ENCODE results near the gene DLGAP1. TPM values are rescaled to one million over a fixed set of nuclear protein-coding genes. Genes with fewer than 3 reads are reported as not detected.

Gene DLGAP1
- total and polyA plus RNA-seq, 2 experiments from 2014 or later, result 17.0 to 48.5 TPM

- no peak for TF ChIP-seq POLR2AphosphoS5 (IDR thresholded peaks at IDR 0.05; ENCODE audit: low read depth)
- TF ChIP-seq, protein P1, sequence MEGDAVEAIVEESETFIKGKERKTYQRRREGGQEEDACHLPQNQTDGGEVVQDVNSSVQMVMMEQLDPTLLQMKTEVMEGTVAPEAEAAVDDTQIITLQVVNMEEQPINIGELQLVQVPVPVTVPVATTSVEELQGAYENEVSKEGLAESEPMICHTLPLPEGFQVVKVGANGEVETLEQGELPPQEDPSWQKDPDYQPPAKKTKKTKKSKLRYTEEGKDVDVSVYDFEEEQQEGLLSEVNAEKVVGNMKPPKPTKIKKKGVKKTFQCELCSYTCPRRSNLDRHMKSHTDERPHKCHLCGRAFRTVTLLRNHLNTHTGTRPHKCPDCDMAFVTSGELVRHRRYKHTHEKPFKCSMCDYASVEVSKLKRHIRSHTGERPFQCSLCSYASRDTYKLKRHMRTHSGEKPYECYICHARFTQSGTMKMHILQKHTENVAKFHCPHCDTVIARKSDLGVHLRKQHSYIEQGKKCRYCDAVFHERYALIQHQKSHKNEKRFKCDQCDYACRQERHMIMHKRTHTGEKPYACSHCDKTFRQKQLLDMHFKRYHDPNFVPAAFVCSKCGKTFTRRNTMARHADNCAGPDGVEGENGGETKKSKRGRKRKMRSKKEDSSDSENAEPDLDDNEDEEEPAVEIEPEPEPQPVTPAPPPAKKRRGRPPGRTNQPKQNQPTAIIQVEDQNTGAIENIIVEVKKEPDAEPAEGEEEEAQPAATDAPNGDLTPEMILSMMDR (conservative IDR thresholded peaks at IDR 0.05; ENCODE audit: low read depth in 2 of 2), result no peak
- TF ChIP-seq, protein P2, sequence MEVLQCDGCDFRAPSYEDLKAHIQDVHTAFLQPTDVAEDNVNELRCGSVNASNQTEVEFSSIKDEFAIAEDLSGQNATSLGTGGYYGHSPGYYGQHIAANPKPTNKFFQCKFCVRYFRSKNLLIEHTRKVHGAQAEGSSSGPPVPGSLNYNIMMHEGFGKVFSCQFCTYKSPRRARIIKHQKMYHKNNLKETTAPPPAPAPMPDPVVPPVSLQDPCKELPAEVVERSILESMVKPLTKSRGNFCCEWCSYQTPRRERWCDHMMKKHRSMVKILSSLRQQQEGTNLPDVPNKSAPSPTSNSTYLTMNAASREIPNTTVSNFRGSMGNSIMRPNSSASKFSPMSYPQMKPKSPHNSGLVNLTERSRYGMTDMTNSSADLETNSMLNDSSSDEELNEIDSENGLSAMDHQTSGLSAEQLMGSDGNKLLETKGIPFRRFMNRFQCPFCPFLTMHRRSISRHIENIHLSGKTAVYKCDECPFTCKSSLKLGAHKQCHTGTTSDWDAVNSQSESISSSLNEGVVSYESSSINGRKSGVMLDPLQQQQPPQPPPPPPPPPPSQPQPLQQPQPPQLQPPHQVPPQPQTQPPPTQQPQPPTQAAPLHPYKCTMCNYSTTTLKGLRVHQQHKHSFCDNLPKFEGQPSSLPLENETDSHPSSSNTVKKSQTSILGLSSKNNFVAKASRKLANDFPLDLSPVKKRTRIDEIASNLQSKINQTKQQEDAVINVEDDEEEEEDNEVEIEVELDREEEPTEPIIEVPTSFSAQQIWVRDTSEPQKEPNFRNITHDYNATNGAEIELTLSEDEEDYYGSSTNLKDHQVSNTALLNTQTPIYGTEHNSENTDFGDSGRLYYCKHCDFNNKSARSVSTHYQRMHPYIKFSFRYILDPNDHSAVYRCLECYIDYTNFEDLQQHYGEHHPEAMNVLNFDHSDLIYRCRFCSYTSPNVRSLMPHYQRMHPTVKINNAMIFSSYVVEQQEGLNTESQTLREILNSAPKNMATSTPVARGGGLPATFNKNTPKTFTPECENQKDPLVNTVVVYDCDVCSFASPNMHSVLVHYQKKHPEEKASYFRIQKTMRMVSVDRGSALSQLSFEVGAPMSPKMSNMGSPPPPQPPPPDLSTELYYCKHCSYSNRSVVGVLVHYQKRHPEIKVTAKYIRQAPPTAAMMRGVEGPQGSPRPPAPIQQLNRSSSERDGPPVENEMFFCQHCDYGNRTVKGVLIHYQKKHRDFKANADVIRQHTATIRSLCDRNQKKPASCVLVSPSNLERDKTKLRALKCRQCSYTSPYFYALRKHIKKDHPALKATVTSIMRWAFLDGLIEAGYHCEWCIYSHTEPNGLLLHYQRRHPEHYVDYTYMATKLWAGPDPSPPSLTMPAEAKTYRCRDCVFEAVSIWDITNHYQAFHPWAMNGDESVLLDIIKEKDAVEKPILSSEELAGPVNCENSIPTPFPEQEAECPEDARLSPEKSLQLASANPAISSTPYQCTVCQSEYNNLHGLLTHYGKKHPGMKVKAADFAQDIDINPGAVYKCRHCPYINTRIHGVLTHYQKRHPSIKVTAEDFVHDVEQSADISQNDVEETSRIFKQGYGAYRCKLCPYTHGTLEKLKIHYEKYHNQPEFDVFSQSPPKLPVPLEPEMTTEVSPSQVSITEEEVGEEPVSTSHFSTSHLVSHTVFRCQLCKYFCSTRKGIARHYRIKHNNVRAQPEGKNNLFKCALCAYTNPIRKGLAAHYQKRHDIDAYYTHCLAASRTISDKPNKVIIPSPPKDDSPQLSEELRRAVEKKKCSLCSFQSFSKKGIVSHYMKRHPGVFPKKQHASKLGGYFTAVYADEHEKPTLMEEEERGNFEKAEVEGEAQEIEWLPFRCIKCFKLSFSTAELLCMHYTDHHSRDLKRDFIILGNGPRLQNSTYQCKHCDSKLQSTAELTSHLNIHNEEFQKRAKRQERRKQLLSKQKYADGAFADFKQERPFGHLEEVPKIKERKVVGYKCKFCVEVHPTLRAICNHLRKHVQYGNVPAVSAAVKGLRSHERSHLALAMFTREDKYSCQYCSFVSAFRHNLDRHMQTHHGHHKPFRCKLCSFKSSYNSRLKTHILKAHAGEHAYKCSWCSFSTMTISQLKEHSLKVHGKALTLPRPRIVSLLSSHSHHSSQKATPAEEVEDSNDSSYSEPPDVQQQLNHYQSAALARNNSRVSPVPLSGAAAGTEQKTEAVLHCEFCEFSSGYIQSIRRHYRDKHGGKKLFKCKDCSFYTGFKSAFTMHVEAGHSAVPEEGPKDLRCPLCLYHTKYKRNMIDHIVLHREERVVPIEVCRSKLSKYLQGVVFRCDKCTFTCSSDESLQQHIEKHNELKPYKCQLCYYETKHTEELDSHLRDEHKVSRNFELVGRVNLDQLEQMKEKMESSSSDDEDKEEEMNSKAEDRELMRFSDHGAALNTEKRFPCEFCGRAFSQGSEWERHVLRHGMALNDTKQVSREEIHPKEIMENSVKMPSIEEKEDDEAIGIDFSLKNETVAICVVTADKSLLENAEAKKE (CRISPR knock-in tag; IDR thresholded peaks at IDR 0.05), result no peak
Observed at GRCh38 chr18:3725115-3725514, 730.0 kb downstream of the DLGAP1 start (continued).

- no peak overlapping the region for H3K4me3 ChIP-seq
- TF ChIP-seq REST (IDR thresholded peaks at IDR 0.05; ENCODE audit: unreplicated experiment) (no peak), CREB1 (CRISPR knock-in tag; IDR thresholded peaks at IDR 0.05; ENCODE audit: low read depth) (no peak), POLR2AphosphoS5 (IDR thresholded peaks at IDR 0.05; ENCODE audit: low read depth) (no peak), ZNF114 (CRISPR knock-in tag; IDR thresholded peaks at IDR 0.05) (no peak), ZNF331 (CRISPR knock-in tag; IDR thresholded peaks at IDR 0.05; ENCODE audit: low read depth) (no peak), EZH2phosphoT487 (IDR thresholded peaks at IDR 0.05; ENCODE audit: unreplicated experiment) (no peak), ETS1 (IDR thresholded peaks at IDR 0.05) (no peak), JUNB (IDR thresholded peaks at IDR 0.05; ENCODE audit: unreplicated experiment) (no peak)
- TF ChIP-seq, protein P1 (conservative IDR thresholded peaks at IDR 0.05; ENCODE audit: low read depth in 2 of 2), result no peak
Observed at GRCh38 chr18:3723554-3723953, 731.6 kb downstream of the DLGAP1 start.

More at GRCh38 chr18:3723554-3723953, 731.6 kb downstream of the DLGAP1 start:
- Histone ChIP-seq H3K79me2 (replicated peaks; ENCODE audit: insufficient read depth) (no peaks in the 10 kb centered on the region), H3K36me3 (ENCODE audit: insufficient read depth) (no peaks in the 10 kb centered on the region), H3K27ac (ENCODE audit: low read depth) (no peak overlapping the region), H3F3A (replicated peaks; ENCODE audit: low read depth) (no peaks in the 10 kb centered on the region), H3K27me3 (ENCODE audit: insufficient read depth) (no peaks in the 10 kb centered on the region), H2AFZ (no peak overlapping the region), H3K9me2 (ENCODE audit: insufficient read depth) (no peaks in the 10 kb centered on the region), H4K20me1 (replicated peaks; ENCODE audit: insufficient read depth) (no peaks in the 10 kb centered on the region), H3K4me2 (no peak overlapping the region), H3K4me1 (ENCODE audit: insufficient read depth) (peaks cover 27% of the 10 kb centered on the region)
- Mint-ChIP-seq H3K9me3 (no peaks in the 10 kb centered on the region), H3K27ac (no peak overlapping the region), H3K4me3 (no peak overlapping the region), H3K4me1 (peaks cover 31% of the 10 kb centered on the region), H3K36me3 (ENCODE audit: low read depth) (peaks cover 3% of the 10 kb centered on the region; the same call in 2 of the 3 replicates), H3K27me3 (ENCODE audit: insufficient read depth, low read depth, poor library complexity) (peaks cover 2% of the 10 kb centered on the region)
- DNase-seq (ENCODE audit: low spot score) (no peak), ATAC-seq (no peak)

Data from GM23338 (cell line).